Dermis blood vessel endothelial cell (primary cell): ENCODE results near the gene ERI3. TPM values are rescaled to one million over a fixed set of nuclear protein-coding genes. Genes with fewer than 3 reads are reported as not detected.
"Not testable (repeated sequence)": the region's sequence is repeated elsewhere in the genome, so short reads cannot be mapped to it uniquely, and the experiment has no call there.

ENCODE experiments used
- DNase-seq: peaks from one replicate; pipeline ENCODE4 v3.0.0; 2010
- total RNA-seq: library from RNA; depleted of rRNA; stranded (reverse); fragments of >200 nt; gene quantifications from 2 replicates; pipeline ENCODE4 v1.2.3, GENCODE V29; 2014

The ERI3 gene
- total RNA-seq, 1 donor from 2014 or later, result 36.6 TPM

- DNase-seq, result no peak
Measured at GRCh38 chr1:44235808-44236207, 119.2 kb downstream of the ERI3 start.

DNA sequence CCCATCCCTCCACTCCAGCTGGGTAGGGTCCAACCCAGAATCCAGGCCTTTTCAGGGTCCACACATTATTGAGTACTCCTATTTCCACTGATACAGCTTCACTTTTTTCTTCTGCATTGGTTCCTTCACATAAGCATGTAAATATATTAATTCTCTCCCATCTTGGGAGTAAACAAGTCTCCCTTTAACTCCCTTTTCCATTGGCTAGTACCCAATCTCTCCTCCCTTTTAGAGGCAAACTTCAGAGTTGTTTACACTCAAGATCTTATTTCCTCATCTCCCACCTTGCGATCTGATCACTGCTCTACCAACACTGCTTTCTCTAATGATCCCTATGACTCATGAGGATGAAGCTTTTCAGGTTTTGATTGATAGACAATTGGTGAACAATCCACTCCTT lies 121.5 kb downstream of the ERI3 start:
- DNase-seq, result no peak

- DNase-seq, result no peak
Measured at GRCh38 chr1:44230796-44231195, 124.3 kb downstream of the ERI3 start.

DNA sequence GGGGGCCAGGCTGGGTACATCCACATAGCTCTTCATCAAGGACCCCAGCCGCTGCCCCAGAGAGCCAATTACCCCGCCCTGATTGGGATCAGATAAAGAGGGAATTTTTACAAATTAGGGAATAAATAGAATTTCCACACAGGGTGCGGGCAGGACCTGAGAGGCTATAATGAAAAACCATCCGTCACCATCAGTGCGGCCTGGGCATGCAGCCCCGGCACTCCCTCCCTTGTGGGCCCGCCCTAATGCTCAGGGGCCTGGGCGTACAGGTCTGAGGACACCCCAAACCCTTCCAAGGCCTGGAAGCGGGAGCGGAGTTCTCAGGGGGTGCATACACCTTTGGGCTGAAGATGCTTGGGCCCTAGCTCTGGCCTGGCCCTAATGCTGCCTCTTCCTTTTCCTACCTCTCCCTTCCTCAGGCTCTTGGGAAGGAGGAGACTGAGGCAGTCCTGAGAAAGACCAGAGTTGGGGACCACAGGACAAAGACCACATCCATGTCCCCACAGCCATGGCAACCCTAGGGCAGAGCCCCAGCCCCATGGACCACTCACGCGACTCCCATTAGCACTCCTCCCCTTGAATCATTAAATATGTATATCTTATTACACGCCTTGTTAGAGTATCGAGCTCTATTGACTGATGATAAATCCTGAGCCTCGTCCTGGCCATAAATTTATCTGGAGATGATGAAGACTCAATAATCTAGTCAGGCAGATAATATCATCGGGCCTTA lies 125.5 kb downstream of the ERI3 start:
- no peak for DNase-seq

GRCh38 chr1:44228218-44228617 lies 126.8 kb downstream of the ERI3 start:
- DNase-seq, result no peak

GRCh38 chr1:44227211-44227610 lies 127.8 kb downstream of the ERI3 start:
- DNase-seq, result no peak

DNA sequence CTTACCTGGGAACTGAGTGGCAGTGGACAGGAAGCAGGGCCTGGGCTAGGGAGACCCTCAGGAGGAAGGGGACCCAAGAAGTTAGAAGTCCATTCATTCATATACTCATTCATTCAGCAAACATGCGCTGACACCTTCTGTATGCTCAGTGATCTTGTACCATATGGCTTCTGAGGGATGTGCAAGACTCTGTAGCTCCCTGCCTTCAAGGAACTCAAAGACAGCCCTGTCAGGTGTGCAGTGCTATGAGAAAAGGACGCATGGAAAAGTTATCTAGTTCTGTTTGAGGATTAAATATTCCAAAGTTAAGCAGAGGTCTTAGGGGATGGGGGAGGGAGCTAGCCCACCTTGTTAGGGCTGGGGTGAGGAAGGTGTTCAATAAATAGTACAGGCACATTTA lies 129.3 kb downstream of the ERI3 start:
- DNase-seq, result no peak

DNA sequence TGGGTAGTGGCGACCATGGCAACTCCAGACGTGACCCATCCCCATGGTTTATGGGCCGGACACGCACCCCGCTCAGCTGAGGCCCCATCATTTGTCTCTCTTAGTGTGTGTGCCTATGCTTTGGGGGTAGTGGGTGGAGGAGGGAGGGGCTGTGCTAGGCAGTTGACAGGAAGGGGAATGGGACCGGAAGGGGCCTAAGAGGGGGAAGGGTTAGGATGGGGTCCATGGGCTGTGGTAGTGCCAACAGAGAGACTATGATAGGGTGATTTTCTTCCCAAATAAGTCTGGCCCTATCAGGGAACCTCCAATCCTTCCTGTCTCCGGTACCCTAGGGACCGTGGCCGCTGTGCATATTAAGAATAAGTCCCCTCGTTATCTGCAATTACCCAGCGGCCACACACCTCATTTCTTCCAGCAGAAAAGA lies 131.9 kb downstream of the ERI3 start:
- no peak for DNase-seq

DNA sequence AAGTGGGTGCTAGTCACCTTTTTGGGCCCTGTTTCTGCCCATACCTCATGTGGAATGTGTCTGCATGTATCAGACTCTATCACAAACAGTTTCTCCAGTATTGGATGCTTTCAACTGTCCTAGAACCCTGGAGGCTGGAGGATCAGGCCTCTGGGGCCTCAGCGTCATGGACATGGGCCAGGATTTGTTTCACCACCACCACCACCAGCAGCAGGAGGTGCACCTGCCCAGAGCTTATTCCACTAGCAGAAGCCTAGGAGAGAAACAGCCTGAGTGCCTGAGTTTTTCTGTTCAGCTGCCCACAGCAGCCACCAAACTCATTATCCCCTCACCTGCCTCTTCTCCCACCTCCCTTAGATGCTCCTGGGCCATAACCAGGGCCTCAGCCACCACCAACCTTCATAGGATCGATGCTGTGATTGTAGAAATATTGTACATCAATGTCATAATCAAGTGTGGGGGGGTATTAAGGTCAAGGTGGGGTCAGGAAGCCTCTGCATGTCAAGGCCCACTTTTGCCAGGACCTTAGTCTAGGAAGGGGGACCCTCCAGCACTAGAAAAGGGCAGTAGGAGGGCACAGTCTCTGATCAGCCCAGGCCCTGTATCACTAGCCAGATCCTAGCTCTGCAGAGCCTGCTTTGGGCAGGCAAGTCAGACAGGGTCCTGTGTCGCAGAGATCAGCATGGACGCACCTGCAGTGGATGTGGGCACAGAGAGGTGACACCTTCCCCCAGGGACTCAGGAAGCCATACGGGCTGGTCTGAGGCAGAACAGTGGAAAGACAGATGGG lies 132.5 kb downstream of the ERI3 start:
- DNase-seq, result no peak

- no peak for DNase-seq
Measured at GRCh38 chr1:44221769-44222168, 133.3 kb downstream of the ERI3 start.

- DNase-seq, result no peak
Measured at GRCh38 chr1:44220755-44221154, 134.3 kb downstream of the ERI3 start.

DNA sequence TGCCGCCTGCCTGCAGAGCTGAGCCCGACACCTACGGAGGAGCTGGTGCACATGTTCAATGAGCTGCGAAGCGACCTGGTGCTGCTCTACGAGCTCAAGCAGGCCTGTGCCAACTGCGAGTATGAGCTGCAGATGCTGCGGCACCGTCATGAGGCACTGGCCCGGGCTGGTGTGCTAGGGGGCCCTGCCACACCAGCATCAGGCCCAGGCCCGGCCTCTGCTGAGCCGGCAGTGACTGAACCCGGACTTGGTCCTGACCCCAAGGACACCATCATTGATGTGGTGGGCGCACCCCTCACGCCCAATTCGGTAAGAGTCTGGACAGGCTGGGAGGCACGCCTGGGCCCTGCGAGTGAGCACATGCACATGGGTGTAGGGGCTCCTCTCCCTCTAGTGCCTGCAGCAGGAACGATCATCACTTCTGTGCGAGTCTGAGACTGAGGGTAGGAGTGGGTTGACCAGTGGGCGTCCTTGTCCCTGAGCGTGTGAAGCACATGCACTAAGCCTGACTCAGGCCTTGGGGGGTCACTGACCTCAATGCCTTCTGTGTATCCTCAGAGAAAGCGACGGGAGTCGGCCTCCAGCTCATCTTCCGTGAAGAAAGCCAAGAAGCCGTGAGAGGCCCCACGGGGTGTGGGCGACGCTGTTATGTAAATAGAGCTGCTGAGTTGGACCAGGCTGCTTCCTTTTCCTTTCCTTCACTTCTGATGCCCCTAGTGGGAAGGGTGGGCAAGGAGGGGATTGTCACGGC lies 134.9 kb downstream of the ERI3 start:
- no peak for DNase-seq

DNA sequence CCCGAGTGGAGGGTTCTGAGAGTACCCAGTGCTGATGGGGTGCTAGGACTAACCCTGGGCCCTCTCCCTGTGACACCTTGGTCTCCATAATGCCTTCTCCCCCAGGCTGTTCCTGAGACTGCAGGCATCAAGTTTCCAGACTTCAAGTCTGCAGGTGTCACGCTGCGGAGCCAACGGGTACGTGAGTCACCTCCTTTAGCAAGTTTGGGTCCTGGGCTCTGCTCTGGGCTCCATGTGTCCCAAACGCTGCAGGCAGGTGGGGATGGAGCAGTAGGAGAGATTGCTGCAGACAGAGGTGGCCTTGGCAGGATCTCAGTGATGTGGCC lies 135.8 kb downstream of the ERI3 start:
- no peak for DNase-seq

- no peak for DNase-seq
Measured at GRCh38 chr1:44218503-44219300, 136.4 kb downstream of the ERI3 start.

DNA sequence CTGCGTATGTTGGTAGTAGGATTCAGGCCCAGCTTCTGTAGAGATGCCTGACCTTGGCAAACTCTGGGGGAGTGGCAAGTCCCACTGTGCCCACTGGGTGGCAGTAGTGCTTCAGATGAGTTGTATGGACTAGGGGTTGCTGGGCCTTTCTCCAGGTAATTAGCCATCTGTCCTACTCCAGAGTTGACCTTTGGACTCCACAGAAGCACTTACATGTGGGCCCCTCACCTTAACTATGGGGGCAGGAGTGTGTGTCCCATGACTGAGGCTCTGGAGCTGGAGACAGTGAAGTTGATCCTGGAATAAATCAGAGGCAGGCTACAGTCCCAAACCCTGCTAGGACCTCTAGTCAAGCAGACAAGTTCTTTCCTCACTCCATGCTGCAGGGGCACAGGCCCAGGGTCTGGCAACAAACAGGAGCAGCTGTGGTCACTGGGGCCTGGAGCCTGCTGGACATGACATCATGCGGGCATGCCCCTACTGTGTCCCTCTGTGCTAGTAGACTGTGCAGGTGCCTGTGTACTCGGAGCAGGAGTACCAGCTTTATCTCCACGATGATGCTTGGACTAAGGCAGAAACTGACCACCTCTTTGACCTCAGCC lies 137.1 kb downstream of the ERI3 start:
- DNase-seq, result peak; percentile 85

DNA sequence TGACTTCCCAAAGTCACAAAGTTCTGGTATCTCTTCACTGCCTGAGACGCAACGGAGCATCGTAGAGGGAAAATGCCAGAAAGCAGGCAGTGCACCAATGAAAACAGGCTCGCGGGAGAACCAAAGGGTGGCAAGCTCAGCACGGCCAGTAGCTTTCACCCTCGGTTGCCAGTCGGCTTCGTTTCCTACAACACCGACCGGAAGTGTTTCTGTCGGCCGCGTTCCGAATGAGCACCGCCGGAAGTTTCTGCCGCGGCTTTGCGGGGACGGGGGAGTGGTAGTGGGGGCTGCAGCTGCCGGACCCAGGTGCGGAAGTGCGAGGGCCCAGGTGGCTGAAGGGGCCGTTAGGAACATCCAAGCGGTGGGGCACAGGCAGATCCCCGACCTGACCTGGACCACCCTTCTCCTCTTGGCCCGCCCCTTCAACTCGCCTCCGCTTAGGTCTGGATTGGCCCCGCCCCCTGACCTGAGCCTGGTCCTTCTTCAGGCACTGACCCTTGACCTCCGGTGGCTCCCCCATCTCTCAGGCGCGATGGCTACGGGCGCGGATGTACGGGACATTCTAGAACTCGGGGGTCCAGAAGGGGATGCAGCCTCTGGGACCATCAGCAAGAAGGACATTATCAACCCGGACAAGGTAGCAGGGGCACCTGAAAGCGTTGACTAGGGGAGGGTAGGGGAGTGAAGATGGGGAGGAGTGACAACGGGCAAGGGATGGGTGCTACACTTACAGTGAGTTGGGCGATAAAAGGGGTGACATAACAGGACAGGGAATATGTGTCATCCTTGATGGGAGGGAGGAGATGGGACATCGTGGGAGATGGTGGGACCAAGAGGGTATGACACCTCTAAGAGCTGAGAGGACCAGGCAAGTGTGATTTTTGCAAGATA lies 141.6 kb downstream of the ERI3 start, which contains the start of gene DMAP1:
Gene DMAP1 (plus strand): TSS at position 250 of the 891 bp plus-strand sequence. CDS start 283 bp downstream, at position 533.
- peak; percentile 89 for DNase-seq

GRCh38 chr1:44212355-44213221 lies 142.5 kb downstream of the ERI3 start:
- DNase-seq, result no peak

DNA sequence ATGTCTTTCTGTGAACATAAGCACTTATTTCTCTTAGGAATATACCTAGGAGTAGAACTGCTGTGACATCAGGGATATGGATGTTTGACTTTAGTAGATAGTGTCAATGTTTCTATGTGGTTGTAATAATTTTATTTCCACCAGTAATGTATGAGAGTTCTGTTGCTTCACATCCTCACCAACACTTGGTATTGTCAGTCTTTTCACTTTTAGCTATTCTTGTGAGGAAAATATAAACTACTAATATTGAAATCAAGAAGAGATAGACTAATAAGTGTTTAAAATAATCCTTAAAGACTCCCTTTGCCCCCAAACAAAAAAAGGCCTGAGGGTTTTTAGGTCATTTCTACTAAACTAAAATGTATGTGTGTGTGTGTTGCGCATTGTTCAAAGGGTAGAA lies 144.5 kb downstream of the ERI3 start:
- no peak for DNase-seq

- no peak for DNase-seq
Measured at GRCh38 chr1:44208226-44208625, 146.8 kb downstream of the ERI3 start.

GRCh38 chr1:44206545-44206944 lies 148.5 kb downstream of the ERI3 start:
- not testable (repeated sequence) for DNase-seq
